SK-N-MC (cell line): ENCODE data around the gene TICRR.

Experiments
- EZH2 ChIP-seq: fragments of 200-600 bp; sonication (generic); IDR thresholded peaks from one replicate; pipeline ENCODE4 v1.6.1; 2017; ENCODE audit warnings: antibody characterized with exemption
- FOXP2 ChIP-seq: optimal IDR thresholded peaks from 2 replicates; pipeline ENCODE3; 2011; ENCODE audit warnings: mild to moderate bottlenecking, moderate library complexity; ENCODE audit not compliant: insufficient read depth; ENCODE audit errors: extremely low read length, control extremely low read depth
- POLR2AphosphoS5 ChIP-seq: IDR thresholded peaks from 2 replicates; pipeline ENCODE4 v1.6.1; 2012; ENCODE audit warnings: mild to moderate bottlenecking, low read depth, low read length, borderline replicate concordance

GRCh38 chr15:89578146-89578545 is 2.9 kb downstream of the TICRR start:
- no peak for TF ChIP-seq EZH2
- no peak for TF ChIP-seq FOXP2
- TF ChIP-seq POLR2AphosphoS5: no peak
